HEK293 (cell line): ENCODE measurements around the gene TMEM167A.

Source experiments
- CTCF ChIA-PET: fragments of 350-600 bp; formaldehyde crosslinking; extraction: SDS; loops from one replicate; lab custom pipeline; 2021; ENCODE audit warnings: antibody characterized with exemption; lab: Yijun Ruan, JAX
- POLR2A ChIA-PET: fragments of 300-600 bp; formaldehyde crosslinking; extraction: SDS; loops from one replicate; lab custom pipeline; 2020; ENCODE audit warnings: antibody characterized with exemption, inconsistent platforms; lab: Yijun Ruan, JAX
- H3K27ac ChIP-seq: fragments of 200-500 bp; sonication (Bioruptor generic); 2 replicates; pipeline ENCODE4 v1.5.1; 2014; ENCODE audit warnings: low read depth, low read length, control low read depth, inconsistent platforms; ENCODE audit errors: extremely low read depth
- H3K36me3 ChIP-seq, 2 experiments: fragments of 200-500 bp in 1 of 2; sonication (Bioruptor generic) in 1 of 2; 1 replicate in 1 of 2; 2 replicates in 1 of 2; pipeline ENCODE4 v1.5.1; 2014 to 2017; ENCODE audit warnings: inconsistent platforms in 2 of 2, low read length in 2 of 2; ENCODE audit not compliant: control insufficient read depth in 2 of 2, insufficient read depth in 1 of 2
- H3K4me1 ChIP-seq: fragments of 200-500 bp; sonication (Bioruptor generic); 2 replicates; pipeline ENCODE4 v1.5.1; 2014; ENCODE audit warnings: mild to moderate bottlenecking, low read length, inconsistent platforms; ENCODE audit not compliant: control insufficient read depth, insufficient read depth
- H3K4me3 ChIP-seq: 2 replicates; pipeline ENCODE4 v1.5.1; 2011; ENCODE audit warnings: low read depth, mild to moderate bottlenecking, control low read depth, low read length, moderate library complexity
- H3K9me3 ChIP-seq: fragments of 200-500 bp; sonication (Bioruptor generic); 2 replicates; pipeline ENCODE4 v1.5.1; 2014; ENCODE audit warnings: low read depth, low read length, inconsistent platforms; ENCODE audit not compliant: control insufficient read depth, insufficient read depth
- BCL11B ChIP-seq: fragments of 450-650 bp; formaldehyde crosslinking; IDR thresholded peaks from 2 replicates; pipeline ENCODE4 v1.5.1; 2016; ENCODE audit warnings: low read depth, missing biosample characterization, missing genetic modification characterization
- KLF7 ChIP-seq: fragments of 450-650 bp; formaldehyde crosslinking; IDR thresholded peaks from 2 replicates; pipeline ENCODE4 v1.5.1; 2016; ENCODE audit warnings: missing biosample characterization, missing genetic modification characterization, borderline replicate concordance
- KLF9 ChIP-seq: fragments of 450-650 bp; formaldehyde crosslinking; IDR thresholded peaks from 2 replicates; pipeline ENCODE4 v1.5.1; 2016; ENCODE audit warnings: missing biosample characterization, missing genetic modification characterization, low read depth
- SP7 ChIP-seq: fragments of 450-650 bp; formaldehyde crosslinking; IDR thresholded peaks from 2 replicates; pipeline ENCODE4 v1.5.1; 2016; ENCODE audit warnings: missing biosample characterization, missing genetic modification characterization
- WT1 ChIP-seq: fragments of 450-650 bp; formaldehyde crosslinking; IDR thresholded peaks from 2 replicates; pipeline ENCODE4 v1.5.1; 2016; ENCODE audit warnings: missing biosample characterization, missing genetic modification characterization
- ZBTB21 ChIP-seq: fragments of 450-650 bp; formaldehyde crosslinking; IDR thresholded peaks from 2 replicates; pipeline ENCODE4 v1.5.1; 2017; ENCODE audit warnings: missing biosample characterization, missing genetic modification characterization
- ZNF266 ChIP-seq: fragments of 450-650 bp; formaldehyde crosslinking; IDR thresholded peaks from 2 replicates; pipeline ENCODE4 v1.5.1; 2016; ENCODE audit warnings: missing biosample characterization, missing genetic modification characterization, low read depth
- ZNF311 ChIP-seq: fragments of 450-650 bp; formaldehyde crosslinking; IDR thresholded peaks from 2 replicates; pipeline ENCODE4 v1.5.1; 2017; ENCODE audit warnings: missing biosample characterization, missing genetic modification characterization, borderline replicate concordance
- ZNF433 ChIP-seq: fragments of 450-650 bp; formaldehyde crosslinking; IDR thresholded peaks from 2 replicates; pipeline ENCODE4 v1.5.1; 2016; ENCODE audit warnings: missing biosample characterization, missing genetic modification characterization, low read depth
- ZNF501 ChIP-seq: fragments of 450-650 bp; formaldehyde crosslinking; IDR thresholded peaks from 2 replicates; pipeline ENCODE4 v1.5.1; 2016; ENCODE audit warnings: missing biosample characterization, missing genetic modification characterization
- ZNF510 ChIP-seq: fragments of 450-650 bp; formaldehyde crosslinking; IDR thresholded peaks from 2 replicates; pipeline ENCODE4 v1.5.1; 2018; ENCODE audit warnings: mild to moderate bottlenecking, missing genetic modification characterization, missing biosample characterization; ENCODE audit not compliant: insufficient replicate concordance
- ZNF530 ChIP-seq: fragments of 450-650 bp; formaldehyde crosslinking; IDR thresholded peaks from 2 replicates; pipeline ENCODE4 v1.5.1; 2016; ENCODE audit warnings: low read depth, missing biosample characterization, missing genetic modification characterization
- ZNF585B ChIP-seq: fragments of 450-650 bp; formaldehyde crosslinking; IDR thresholded peaks from 2 replicates; pipeline ENCODE4 v1.5.1; 2016; ENCODE audit warnings: missing biosample characterization, missing genetic modification characterization
- ZNF610 ChIP-seq: fragments of 450-650 bp; formaldehyde crosslinking; IDR thresholded peaks from 2 replicates; pipeline ENCODE4 v1.5.1; 2016; ENCODE audit warnings: missing biosample characterization, missing genetic modification characterization, borderline replicate concordance
- ZNF660 ChIP-seq: fragments of 450-650 bp; IDR thresholded peaks from 2 replicates; pipeline ENCODE4 v1.5.1; 2018; ENCODE audit warnings: missing biosample characterization, mild to moderate bottlenecking, missing genetic modification characterization
- TF ChIP-seq, protein P1 (sequence below): fragments of 450-650 bp; formaldehyde crosslinking; IDR thresholded peaks from 2 replicates; pipeline ENCODE4 v1.5.1; 2016; ENCODE audit warnings: missing biosample characterization, missing genetic modification characterization, low read depth
- TF ChIP-seq, protein P2 (sequence below): fragments of 450-650 bp; formaldehyde crosslinking; IDR thresholded peaks from 2 replicates; pipeline ENCODE4 v1.5.1; 2016; ENCODE audit warnings: missing biosample characterization, missing genetic modification characterization, borderline replicate concordance
- TF ChIP-seq, protein P3 (sequence below): fragments of 450-650 bp; formaldehyde crosslinking; IDR thresholded peaks from 2 replicates; pipeline ENCODE4 v1.5.1; 2016; ENCODE audit warnings: missing biosample characterization, missing genetic modification characterization
- TF ChIP-seq, protein P4 (sequence below): fragments of 450-650 bp; formaldehyde crosslinking; IDR thresholded peaks from 2 replicates; pipeline ENCODE4 v1.5.1; 2017; ENCODE audit warnings: missing biosample characterization, missing genetic modification characterization

Gene TMEM167A

DNA sequence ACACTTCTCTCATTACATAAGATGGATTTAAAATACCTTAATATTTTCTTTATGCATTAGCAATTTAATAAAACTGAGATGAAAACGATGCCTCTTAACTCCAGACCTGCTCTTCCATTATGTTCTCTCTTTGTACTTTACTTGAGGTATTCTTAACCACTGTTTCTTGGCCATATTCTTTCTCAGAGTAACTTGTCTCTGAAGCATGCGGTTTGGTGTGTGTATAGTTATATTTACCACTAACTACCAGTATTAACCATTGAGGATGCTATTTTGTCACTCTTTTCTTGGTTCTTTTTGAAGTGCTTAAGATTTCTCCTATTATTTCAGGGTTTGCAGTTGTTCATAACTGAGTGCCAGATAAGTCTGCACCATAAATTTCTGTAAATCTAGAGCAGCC is 17.9 kb downstream of the TMEM167A start:
- no peaks in the 10 kb centered on the region for H3K9me3 ChIP-seq
- TF ChIP-seq ZNF311 (tag by site-specific recombination) (no peak), KLF9 (tag by site-specific recombination) (no peak), ZBTB21 (tag by site-specific recombination) (no peak), SP7 (tag by site-specific recombination) (no peak), KLF7 (tag by site-specific recombination) (no peak), ZNF585B (tag by site-specific recombination) (no peak), ZNF266 (tag by site-specific recombination) (no peak), WT1 (tag by site-specific recombination) (no peak), ZNF660 (no peak), ZNF610 (no peak), BCL11B (tag by site-specific recombination) (no peak), ZNF510 (no peak)
- TF ChIP-seq, protein P1, sequence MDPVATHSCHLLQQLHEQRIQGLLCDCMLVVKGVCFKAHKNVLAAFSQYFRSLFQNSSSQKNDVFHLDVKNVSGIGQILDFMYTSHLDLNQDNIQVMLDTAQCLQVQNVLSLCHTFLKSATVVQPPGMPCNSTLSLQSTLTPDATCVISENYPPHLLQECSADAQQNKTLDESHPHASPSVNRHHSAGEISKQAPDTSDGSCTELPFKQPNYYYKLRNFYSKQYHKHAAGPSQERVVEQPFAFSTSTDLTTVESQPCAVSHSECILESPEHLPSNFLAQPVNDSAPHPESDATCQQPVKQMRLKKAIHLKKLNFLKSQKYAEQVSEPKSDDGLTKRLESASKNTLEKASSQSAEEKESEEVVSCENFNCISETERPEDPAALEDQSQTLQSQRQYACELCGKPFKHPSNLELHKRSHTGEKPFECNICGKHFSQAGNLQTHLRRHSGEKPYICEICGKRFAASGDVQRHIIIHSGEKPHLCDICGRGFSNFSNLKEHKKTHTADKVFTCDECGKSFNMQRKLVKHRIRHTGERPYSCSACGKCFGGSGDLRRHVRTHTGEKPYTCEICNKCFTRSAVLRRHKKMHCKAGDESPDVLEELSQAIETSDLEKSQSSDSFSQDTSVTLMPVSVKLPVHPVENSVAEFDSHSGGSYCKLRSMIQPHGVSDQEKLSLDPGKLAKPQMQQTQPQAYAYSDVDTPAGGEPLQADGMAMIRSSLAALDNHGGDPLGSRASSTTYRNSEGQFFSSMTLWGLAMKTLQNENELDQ (tag by site-specific recombination): no peak
- TF ChIP-seq, protein P2, sequence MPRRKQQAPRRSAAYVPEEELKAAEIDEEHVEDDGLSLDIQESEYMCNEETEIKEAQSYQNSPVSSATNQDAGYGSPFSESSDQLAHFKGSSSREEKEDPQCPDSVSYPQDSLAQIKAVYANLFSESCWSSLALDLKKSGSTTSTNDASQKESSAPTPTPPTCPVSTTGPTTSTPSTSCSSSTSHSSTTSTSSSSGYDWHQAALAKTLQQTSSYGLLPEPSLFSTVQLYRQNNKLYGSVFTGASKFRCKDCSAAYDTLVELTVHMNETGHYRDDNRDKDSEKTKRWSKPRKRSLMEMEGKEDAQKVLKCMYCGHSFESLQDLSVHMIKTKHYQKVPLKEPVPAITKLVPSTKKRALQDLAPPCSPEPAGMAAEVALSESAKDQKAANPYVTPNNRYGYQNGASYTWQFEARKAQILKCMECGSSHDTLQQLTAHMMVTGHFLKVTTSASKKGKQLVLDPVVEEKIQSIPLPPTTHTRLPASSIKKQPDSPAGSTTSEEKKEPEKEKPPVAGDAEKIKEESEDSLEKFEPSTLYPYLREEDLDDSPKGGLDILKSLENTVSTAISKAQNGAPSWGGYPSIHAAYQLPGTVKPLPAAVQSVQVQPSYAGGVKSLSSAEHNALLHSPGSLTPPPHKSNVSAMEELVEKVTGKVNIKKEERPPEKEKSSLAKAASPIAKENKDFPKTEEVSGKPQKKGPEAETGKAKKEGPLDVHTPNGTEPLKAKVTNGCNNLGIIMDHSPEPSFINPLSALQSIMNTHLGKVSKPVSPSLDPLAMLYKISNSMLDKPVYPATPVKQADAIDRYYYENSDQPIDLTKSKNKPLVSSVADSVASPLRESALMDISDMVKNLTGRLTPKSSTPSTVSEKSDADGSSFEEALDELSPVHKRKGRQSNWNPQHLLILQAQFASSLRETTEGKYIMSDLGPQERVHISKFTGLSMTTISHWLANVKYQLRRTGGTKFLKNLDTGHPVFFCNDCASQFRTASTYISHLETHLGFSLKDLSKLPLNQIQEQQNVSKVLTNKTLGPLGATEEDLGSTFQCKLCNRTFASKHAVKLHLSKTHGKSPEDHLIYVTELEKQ (tag by site-specific recombination): no peak
- TF ChIP-seq, protein P3, sequence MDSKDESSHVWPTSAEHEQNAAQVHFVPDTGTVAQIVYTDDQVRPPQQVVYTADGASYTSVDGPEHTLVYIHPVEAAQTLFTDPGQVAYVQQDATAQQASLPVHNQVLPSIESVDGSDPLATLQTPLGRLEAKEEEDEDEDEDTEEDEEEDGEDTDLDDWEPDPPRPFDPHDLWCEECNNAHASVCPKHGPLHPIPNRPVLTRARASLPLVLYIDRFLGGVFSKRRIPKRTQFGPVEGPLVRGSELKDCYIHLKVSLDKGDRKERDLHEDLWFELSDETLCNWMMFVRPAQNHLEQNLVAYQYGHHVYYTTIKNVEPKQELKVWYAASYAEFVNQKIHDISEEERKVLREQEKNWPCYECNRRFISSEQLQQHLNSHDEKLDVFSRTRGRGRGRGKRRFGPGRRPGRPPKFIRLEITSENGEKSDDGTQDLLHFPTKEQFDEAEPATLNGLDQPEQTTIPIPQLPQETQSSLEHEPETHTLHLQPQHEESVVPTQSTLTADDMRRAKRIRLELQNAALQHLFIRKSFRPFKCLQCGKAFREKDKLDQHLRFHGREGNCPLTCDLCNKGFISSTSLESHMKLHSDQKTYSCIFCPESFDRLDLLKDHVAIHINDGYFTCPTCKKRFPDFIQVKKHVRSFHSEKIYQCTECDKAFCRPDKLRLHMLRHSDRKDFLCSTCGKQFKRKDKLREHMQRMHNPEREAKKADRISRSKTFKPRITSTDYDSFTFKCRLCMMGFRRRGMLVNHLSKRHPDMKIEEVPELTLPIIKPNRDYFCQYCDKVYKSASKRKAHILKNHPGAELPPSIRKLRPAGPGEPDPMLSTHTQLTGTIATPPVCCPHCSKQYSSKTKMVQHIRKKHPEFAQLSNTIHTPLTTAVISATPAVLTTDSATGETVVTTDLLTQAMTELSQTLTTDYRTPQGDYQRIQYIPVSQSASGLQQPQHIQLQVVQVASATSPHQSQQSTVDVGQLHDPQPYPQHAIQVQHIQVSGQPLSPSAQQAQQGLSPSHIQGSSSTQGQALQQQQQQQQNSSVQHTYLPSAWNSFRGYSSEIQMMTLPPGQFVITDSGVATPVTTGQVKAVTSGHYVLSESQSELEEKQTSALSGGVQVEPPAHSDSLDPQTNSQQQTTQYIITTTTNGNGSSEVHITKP (tag by site-specific recombination): no peak
- TF ChIP-seq, all 188 proteins: peak for 0
- Histone ChIP-seq H3K4me3 (no peak overlapping the region), H3K36me3 (peaks cover 19 to 58% of the 10 kb centered on the region in 2 experiments), H3K27ac (no peak overlapping the region), H3K4me1 (peaks cover 5% of the 10 kb centered on the region)
- ChIA-PET POLR2A (no interaction called here), CTCF (no interaction called here)

DNA sequence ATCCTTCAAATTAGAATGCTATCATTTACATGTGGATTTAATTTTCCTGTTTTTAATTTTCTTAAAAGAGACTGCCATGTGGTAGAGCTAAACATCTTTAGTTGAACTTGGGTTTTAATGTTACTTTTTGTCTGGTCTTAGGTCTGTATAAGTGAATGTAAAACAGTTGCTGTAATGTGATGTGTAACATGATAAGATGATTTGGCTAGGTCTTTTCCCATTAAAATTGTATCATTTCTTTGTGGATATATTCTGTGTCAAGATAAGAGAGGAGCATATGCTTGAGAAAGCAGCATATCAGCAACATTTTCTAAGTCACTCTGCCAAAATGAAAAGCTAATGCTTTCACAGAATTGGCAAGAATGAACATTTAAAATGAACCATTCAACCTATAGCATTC is 18.5 kb downstream of the TMEM167A start:
- CTCF ChIA-PET: no interaction called here

More for the DNA sequence above, 18.5 kb downstream of the TMEM167A start:
- Histone ChIP-seq H3K4me3 (no peak overlapping the region), H3K27ac (no peak overlapping the region), H3K9me3 (no peaks in the 10 kb centered on the region), H3K36me3 (peaks cover 21 to 57% of the 10 kb centered on the region in 2 experiments), H3K4me1 (peaks cover 5% of the 10 kb centered on the region)
- POLR2A ChIA-PET: no interaction called here
- TF ChIP-seq ZNF501 (no peak), ZNF530 (tag by site-specific recombination) (no peak), ZNF433 (tag by site-specific recombination) (no peak)
- TF ChIP-seq, protein P4, sequence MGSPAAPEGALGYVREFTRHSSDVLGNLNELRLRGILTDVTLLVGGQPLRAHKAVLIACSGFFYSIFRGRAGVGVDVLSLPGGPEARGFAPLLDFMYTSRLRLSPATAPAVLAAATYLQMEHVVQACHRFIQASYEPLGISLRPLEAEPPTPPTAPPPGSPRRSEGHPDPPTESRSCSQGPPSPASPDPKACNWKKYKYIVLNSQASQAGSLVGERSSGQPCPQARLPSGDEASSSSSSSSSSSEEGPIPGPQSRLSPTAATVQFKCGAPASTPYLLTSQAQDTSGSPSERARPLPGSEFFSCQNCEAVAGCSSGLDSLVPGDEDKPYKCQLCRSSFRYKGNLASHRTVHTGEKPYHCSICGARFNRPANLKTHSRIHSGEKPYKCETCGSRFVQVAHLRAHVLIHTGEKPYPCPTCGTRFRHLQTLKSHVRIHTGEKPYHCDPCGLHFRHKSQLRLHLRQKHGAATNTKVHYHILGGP (tag by site-specific recombination): no peak
